GOT3 (cell line): Measurements from ENCODE around the gene DLGAP4.
"Not testable (repeated sequence)": the region's sequence is repeated elsewhere in the genome, so short reads cannot be mapped to it uniquely, and the experiment has no call there.

Experiments used
- DNase-seq: peaks from one replicate; lab custom pipeline; 2025; ENCODE audit warnings: mixed read lengths; lab: John Stamatoyannopoulos, UW

DLGAP4 gene

DNA sequence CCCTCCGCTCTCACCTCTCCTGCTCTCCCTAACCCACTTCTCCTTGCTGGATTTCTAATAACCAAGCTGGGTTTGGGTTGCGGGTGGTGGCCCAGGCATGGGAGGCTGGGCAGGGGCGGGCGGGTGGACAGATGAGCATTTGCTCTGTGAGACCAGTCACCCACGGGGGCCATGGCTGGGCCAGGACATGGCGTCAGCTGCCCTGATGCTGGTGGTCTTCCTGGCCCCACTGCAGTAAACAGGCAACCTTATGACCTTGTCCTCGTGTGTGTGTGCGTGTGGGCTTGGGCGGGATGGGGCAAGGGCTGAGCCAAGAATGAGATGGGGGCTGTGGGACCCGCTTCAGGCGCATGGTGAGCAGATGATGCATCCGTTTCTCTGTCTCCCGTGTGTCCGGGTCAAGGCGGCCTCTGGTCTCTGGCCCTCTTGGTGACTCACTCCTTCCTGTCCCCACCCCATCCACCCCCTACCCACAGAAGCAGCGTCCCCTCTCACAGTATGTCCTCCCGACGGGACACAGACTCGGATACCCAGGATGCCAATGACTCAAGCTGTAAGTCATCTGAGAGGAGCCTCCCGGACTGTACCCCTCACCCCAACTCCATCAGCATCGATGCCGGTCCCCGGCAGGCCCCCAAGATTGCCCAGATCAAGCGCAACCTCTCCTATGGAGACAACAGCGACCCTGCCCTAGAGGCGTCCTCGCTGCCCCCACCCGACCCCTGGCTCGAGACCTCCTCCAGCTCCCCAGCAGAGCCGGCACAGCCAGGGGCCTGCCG is 193.8 kb downstream of the DLGAP4 start:
- DNase-seq = no peak

DNA sequence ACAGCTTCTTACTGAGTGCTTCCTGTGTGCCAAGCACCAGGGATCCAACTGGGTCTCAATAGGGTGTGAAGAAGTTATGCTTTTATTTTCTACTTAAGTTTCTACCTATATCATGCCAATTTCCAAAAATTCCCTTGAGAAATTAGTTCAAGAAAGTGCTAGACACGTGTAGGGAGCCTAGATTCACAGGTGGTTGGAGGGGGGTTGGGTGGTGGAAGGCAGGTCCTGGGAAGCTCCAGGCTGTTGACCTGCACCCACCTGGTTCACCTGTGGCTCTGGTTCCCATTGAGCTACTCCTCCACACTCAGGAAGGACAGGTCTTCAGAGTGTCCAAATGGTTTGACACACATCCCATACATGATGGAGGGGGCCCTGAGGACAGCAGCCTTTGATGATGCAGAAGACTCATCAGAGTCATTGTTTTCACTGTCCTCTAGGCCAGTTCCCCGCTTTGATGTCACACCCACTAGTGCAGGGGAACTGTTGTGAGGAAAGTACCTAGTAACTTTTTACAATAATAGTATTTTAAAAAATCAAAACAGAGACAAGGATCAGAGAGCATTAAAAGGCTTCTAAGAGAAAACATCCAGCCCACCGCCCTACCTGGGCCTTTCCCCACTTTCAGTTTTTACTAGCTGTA is 195.3 kb downstream of the DLGAP4 start:
- DNase-seq = no peak

DNA sequence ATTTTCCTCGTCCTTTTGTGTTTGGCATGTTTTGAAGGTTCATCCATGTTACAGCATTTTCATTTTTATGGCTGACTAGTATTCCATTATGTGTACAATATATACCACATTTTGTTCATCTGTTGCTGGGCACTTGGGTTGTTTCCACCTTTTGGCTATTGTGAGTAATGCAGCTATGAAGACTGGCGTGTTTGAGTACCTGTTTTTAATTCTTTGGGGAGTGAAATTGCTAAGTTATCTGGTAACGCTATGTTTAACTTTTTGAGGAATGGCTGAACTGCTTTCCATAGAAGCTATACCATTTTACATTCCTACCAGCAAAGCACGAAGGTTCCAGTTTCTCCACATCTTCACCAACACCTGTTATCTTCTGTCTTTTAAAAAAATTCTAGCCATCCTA is 198.2 kb downstream of the DLGAP4 start:
- no peak for DNase-seq

DNA sequence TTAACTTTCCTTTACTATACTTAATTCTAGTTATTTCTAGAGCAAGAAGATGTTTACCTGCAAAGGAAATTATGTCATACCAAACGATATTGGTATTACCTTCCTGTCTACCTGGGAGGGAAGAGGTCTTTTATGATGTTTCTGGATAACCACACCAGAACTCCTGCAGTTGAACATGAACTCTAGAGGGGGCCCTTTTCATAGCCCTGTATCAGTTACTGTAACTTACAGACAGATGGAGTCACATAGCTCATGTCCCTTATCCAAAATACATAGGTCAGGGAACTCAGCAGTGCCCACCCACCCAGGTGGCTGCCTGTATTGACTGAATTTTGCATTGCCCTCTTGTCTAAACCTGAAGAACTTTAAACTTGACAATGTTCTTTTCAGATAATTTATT is 200.1 kb downstream of the DLGAP4 start:
- DNase-seq = no peak

DNA sequence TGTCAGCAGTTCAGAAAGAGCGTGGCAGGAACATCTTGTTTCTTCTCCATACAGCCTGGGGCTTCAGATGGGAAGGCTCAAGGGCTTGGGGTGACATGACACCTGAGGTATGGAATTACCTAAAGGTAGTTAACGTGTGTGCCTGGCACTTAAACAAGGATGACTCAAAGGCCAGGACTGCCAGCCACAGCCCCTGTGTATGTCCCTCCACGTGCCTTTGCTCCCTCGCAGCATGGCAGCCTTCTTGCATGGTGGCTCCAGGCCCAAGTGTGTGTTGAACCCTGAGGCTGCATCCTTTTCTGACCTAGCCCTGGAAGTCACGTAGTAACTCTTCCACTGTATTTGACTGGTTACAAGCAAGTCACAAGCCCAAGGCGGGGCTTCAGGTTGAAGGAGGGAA is 201.6 kb downstream of the DLGAP4 start:
- DNase-seq = no peak

DNA sequence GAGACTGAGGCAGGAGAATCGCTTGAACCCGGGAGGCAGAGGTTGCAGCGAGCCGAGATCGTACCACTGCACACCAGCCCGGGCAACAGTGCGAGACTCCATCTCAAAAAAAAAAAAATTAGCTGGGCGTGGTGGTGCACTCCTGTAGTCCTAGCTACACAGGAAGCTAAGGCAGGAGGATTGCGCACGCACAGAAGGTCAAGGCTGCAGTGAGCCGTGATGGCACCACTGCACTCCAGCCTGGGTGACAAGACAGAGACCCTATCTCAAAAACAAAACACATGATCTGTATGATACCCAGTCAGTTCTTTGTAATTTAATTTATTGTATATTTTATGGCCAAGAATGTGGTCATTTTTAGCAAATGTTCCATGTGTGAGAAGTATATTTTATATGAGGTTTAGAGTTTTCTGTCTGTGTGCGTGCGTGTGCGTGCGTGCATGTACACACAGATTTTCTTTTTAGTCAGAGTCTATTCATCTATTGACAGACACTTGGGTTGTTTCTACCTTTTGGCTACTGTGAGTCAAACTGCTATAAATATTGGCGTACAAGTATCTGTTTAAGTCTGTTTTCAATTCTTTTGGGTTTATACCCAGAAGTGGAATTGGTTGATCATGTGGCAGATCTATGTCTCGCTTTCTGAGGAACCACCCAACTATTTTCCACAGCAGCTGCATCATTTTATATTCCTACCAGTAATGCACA is 213.0 kb downstream of the DLGAP4 start:
- no peak for DNase-seq

DNA sequence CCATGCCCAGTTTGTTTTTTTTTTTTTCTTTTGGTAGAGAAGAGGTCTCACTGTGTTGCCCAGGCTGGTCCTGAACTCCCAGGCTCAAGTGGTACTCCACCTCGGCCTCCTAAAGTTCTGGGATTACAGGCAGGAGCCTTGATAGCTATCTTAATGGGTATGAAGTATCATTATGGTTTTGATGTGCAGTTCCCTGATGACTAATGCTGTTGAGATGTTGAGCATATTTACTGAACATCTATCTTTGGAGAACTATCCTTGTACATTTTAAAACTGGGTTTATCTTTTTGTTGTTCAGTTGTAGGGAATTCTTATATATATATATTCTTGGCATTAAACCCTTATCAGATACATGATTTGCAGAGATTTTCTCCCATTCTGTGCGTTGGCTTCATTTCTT is 213.8 kb downstream of the DLGAP4 start:
- DNase-seq = no peak

DNA sequence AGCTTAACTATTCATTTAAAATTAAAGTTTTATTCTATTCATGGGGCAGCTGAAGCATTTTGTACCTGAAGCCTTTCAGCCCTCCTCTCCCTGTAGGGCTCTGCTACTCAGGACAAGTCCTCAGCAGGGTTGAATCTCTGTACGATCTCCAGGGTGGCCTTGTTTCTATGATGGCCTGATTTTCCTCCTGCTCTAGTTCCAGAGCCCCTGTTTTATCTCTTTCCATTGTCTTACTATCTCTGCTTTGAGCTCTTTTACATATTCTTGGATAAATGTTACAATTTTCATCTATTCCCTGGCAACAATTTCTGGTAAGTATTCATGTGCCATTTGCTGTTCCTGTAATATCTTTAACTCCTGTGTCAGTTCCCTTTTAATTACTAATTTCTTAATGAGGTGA is 215.4 kb downstream of the DLGAP4 start:
- no peak for DNase-seq

DNA sequence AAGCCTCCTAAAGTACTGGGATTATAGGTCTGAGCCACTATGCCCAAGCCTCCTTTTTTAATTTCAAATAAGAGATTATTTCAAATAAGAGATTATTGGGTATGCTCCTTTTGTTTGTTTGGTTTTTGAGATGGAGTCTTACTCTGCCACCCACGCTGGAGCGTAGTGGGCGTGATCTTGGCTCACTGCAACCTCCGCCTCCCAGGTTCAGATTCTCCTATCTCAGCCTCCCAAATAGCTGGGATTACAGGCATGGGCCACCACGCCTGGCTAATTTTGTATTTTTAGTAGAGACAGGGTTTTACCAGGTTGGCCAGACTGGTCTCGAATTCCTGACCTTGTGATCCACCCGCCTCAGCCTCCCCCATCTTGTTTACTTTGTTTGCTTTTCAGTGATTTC is 216.3 kb downstream of the DLGAP4 start:
- DNase-seq = not testable (repeated sequence)

DNA sequence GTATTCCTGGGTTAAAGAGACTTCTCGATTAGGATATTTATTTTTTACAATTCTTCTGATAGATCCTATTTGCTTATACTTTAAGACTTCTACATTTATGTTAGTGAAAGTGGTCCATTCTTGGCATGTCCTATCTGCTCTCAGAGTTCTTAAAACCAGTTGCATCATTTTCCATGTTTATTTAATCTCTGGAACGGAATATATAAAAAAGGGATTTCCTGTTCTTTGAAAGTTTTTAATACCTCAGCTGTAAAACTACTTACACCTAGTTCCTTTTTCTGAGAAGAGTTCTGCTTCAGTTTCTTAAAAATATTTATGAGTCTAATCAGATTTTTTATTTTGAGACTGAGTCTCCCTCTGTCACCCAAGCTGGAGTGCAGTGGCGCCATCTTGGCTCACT is 217.2 kb downstream of the DLGAP4 start:
- no peak for DNase-seq

DNA sequence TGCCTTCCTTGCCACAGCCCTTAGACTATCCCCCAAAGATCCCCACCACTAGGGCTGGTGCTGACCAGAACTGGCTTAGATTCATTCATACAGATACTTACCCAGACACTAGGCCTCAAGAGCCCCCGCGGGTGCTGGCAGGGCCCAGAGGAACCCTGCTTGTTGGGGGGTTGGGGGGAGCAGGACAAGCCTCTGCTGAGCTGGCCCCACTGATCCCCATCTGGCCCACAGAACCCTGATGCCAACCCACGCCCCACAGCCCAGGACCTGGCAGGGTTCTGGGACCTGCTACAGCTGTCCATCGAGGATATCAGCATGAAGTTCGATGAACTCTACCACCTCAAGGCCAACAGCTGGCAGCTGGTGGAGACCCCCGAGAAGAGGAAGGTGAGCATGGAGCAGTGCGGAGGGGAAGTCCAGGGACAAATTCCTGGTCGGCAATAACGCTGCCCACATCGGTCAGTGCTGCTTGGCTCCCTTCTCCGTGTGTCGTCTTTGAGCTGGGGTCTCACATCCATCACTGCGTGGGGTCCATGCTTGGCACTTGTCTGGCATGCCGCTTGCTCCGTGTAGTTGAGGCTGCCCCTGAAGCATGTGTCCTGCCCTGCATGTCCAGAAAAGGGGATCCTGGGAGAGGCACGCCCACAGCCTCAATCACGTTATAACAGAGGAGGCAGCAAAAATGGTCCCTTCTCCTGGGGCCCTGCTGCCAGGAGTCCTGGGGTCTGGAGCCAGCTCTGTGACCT is 219.7 kb downstream of the DLGAP4 start:
- DNase-seq = no peak

DNA sequence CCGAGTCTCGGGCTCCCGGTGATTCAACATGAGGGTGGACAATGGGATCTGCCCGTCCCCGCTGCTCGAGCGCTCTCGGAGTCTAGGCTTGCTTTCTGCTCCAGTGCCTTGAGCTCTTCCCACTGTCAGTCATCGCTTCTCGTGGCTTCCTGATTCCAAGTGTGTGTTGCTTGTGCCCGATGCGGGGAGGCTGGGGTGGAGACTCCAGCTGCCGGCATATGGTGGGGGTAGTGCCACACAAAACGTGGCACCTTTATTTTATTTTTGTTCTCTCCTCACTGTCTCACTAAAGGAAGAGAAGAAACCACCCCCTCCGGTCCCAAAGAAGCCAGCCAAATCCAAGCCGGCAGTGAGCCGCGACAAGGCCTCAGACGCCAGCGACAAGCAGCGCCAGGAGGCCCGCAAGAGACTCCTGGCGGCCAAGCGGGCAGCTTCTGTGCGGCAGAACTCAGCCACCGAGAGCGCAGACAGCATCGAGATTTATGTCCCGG is 220.4 kb downstream of the DLGAP4 start:
- no peak for DNase-seq

DNA sequence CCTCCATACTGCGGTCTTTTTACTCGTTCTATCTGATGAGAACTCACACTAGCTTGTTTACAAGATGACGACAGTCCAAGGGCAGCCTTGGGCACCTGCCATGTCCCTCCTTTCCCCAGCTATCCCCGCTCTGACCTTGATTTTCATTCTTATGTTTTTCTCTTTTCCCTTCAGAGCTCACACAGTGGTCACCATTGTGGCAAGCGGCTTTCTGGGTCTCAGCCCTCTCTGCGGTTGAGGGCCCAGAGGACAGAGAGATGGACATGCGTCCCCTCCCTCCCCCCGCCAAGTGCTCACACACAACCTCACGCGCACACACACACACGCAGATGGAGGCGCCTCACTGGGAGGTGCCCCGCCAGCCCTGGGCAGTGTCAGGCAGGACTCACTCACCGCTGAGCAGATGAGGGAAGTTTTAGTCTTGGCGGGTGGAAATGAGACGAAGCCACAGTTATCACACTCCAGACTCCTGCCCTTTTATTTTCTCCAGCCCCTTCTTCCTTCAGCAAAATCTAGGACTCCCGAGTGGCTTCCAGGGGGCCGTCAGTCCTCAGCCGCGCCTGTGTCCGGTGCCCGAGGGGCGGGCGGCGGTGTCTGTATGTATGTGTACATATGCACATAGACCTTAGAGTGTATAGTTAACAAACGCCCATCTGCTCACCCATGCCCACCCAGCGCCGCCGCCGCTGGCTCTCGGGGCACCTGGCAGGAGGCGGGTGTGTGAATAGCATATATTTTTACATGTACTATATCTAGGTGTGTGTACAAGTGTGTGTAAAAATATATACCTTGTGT is 221.4 kb downstream of the DLGAP4 start:
- DNase-seq = no peak

DNA sequence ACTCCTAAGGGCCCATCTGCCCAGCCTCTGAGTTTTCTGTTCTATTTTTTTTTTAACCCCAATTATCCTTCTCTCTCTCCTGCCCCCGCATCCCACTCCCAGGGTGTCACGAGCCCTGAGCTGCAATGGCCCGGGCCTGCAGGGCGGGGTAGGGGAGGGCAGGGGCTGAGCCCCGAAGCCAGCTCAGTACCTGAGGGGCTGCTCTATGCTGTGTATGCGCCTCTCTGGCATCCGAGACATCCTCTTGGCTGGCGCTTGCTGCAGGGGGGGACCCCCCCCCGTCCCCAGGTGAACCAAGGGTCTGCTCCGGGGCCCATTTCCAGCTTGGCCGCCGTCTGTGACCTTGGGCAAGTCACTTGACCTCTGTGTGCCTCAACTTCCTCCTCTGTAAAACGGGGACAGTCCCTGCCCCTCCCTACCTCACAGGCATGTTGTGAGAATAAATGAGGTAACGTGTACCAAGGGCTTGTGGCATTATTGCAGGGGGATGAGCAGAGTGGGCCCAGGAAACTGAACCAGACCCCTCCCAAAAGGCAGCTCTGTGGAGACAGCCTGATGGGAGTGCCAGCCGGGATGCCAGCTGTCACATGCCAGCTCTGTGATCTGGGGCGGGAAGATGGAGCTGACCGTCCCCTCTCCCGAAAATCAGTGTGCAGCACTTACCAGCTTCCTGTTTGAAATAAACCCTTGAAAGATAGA is 222.2 kb downstream of the DLGAP4 start:
- no peak for DNase-seq

DNA sequence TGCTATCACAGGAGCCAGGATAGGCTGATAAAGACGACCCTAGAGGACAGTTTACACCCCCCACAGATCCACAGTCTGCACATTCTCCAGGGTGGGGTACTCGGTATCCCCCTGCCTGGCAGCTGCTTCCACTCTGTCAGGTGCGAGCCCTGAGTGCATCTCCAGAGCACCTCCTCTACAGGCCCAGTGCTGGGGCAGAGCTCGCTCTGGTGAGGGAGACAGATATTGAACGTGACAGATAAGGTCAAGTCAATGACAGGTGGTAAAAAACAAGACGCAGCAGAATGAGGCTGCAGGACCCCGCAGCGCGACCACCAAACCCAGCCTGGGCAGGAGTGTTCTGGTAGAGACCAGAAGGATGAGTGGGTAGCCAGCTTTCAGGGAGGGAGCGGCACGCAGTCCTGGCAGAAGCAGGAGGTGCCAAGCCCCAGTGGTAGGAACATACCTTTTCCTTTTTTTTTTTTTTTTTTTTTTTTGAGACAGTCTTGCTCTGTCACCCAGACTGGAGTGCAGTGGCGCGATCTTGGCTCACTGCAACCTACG is 222.8 kb downstream of the DLGAP4 start:
- no peak for DNase-seq

DNA sequence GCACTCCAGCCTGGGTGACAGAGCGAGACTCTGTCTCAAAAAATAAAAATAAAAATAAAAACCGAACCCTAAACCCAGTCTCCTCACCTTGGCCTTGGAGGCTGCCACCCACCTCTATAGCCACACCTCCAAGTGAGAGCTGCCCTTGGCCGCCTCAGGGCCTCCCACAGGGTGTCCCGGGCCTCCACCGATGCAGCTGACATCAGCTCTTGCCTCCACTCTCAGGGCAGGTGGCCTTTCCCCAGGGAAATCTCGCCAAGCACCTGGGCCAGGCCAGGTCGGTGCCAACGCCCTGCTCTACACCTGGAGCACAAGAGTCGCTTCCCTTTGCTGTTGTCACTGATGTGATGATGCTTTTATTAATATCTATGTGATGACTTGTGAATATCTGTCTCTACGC is 226.2 kb downstream of the DLGAP4 start:
- DNase-seq = no peak

DNA sequence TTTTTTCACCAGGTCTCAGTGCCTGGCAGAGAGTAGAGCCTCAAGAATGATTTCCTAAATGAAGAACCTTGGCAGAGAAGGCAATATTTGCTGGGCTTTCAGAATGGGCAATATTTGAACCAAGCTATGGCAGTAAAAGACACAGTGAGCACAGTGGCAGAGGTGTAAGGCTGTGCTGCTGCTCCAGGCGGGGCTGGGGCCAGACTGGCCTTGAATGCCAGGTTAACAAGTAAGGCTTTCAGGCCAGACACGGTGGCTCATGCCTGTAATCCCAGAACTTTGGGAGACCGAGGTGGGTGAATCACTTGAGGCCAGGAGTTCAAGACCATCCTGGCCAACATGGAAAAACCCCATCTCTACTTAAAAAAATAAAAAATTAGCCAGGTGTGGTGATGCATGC is 226.7 kb downstream of the DLGAP4 start:
- no peak for DNase-seq

DNA sequence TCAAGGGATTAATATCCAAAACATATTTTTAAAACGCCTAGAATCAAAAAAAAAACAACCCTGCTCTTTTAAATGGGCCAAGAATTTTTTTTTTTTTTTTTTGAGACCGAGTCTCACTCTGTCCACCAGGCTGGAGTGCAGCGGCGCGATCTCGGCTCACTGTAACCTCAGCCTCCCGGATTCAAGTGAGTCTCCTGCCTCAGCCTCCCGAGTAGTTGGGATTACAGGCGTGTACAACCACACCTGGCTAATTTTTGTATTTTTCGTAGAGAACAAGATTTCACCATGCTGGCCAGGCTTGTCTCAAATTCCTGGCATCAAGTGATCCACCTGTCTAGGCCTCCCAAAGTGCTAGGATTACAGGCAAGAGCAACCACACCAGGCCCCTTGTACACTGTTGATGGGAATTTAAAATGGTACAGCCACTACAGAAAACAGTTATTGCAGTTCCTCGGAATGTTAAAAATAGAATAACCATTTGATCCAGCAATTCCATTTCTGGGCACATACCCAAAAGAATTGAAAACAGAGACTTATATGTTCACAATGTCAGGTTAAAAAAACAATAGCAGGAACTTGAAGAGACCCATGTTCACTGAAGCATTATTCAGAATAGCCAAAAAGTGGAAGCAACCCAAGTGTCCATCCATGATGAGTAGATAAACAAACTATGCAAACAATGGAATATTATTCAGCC is 232.0 kb downstream of the DLGAP4 start:
- DNase-seq = no peak

DNA sequence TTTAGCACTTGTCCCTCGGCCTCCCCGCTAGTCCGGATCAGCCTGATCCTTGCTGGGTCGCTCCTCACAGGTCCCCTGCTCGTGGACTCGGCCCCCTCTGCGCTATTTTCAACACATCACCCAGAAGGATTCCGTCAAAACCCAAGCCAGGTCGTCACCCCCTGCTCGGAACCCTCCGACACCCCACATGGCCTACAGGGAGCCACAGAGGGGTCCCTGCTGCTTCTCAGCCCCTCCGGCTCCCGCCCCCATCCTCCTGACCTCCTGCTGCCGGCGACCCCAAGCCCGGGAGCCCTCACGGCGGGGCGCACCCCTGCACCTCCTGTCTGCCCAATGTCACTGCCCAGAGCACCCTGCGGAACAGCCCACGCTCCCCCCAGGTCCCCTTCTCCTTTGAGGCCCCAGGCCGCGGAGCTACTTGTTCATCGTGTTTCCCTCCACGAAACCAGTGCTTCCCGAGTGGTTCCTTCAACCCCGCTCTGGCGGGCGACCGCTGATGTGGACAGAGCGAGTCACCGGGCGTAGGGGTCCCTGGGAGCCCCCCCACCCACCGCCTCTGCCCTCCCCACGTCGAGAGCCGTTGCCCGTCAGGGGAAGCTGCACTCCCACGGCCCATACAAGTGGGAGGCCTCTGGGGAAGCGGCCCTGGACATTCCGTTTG is 234.5 kb downstream of the DLGAP4 start:
- DNase-seq = no peak
